HuH-7.5 (cell line): ENCODE data around the gene HIVEP3.
"Not testable (repeated sequence)": the region's sequence is repeated elsewhere in the genome, so short reads cannot be mapped to it uniquely, and the experiment has no call there.

Experiments
- DNase-seq: peaks from one replicate; pipeline ENCODE4 v3.0.0; 2011; ENCODE audit warnings: low spot score

Gene HIVEP3

GRCh38 chr1:41918450-41919043 is at the start of gene HIVEP3:
Gene HIVEP3, minus strand, starts transcription at chr1:41918922.
- DNase-seq = no peak

DNA sequence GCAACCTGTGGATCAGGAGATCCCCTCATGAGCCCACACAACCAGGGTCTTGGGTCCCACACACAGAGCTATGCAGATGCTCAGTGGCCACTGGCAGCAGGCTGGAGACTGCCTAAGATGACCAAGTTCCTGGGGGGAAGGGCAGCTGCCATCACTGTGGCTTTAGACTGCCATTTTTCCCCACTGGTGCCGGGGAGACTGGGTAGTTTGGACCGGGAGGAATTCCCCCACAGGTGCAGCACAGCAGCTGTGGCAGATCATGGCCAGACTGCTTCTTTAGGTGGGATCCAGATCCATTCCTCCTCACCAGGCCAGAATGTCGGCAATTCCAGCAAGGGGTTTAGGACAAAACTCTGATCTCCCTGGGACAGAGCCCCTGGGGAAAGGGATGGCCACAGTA is 45.7 kb upstream of the HIVEP3 start:
- no peak for DNase-seq

GRCh38 chr1:41963636-41964035 is 44.9 kb upstream of the HIVEP3 start:
- no peak for DNase-seq

GRCh38 chr1:41958015-41958673 is 39.4 kb upstream of the HIVEP3 start:
- DNase-seq = no peak

DNA sequence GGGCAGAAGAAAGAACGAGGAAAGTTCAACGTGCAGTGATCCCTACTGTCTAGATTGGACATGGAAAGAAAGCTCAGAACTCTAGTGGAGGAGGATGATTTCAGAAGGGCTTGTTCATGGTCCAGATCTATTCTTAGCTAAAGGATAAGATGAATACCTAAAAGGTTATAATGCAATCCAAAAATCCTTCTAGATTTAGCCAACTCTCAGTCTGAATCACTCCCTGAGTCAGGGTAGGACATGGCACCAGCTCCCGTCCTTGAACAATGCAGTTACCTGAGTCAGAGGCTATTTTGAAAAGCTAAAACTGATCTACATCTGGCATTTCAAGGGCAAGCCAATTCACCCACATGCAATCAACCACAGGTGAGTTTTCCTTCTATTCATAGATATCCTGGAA is 38.8 kb upstream of the HIVEP3 start:
- DNase-seq = no peak

- no peak for DNase-seq
These were observed 36.9 kb upstream of the HIVEP3 start for GRCh38 chr1:41955461-41956159.

- no peak for DNase-seq
These were observed 35.8 kb upstream of the HIVEP3 start for GRCh38 chr1:41954533-41954944.

GRCh38 chr1:41953291-41953690 is 34.6 kb upstream of the HIVEP3 start:
- DNase-seq = no peak

DNA sequence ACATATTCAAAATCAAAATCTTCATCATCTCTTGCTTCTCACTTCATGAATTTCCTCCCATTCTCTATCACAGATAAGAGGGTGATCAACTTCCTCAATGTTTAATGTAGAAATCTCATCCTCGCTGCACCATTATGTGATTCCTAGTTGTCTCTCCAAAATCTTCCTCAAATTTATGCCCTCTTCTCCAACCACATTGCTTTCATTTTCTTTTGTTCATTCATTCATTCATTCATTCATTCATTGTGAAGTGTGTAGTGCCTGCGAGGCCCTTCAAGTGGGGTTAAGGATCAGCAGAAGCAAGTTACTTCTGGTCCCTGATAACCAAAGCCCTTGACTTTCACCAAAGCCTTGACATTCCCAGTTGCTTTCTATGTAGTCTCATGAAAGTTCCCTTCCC is 33.5 kb upstream of the HIVEP3 start:
- DNase-seq = no peak

DNA sequence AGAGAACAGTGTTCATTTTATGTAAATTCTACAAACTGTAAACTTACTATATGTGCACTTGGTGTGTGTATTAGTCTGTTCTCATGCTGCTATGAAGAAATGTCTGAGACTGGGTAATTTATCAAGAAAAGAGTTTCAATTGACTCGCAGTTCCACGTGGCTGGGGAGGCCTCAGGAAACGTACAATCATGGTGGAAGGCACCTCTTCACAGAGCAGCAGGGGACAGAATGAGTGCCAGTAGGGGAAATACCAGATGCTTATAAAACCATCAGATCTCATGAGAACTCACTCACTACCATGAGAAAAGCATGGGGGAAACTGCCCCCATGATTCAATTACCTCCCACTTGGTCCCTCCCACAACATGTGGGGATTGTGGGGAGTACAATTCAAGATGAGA is 32.8 kb upstream of the HIVEP3 start:
- not testable (repeated sequence) for DNase-seq

DNA sequence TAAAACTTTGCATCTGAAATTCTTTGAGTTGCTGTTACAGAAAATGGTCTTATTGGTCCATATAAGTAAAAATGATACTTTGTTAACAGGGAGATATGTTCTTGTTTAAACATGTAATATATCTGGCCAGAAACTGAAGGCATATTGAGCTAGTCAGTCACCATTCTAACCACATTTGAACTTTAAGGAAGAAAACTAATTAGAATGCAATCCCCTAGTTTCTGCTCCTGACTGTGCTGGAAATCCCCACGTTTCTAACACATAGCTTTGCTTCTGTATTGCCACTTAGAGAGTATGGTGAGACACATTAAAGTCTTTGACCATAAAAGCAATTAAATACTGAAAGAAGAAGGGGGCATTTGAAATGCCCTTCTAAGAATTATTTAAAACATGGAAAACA is 32.1 kb upstream of the HIVEP3 start:
- DNase-seq = no peak

- DNase-seq = not testable (repeated sequence)
These were observed 27.2 kb upstream of the HIVEP3 start for GRCh38 chr1:41945946-41946345.

DNA sequence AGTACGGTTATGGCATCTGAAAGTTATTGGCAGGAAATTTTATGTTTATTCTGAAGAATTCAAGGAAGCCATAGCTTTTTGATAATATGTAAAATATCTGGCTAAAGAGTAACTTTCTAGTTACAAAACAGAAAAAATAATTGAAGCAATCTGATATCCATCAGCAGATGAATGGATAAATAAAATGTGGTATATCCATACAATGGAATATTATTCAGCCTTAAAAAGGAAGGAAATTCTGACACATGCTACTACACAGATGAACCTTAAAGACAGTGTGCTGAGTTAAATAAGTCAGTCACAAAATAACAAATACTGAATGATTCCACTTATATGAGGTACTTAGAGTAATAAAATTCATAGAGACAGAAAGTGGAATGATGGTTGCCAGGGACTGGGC is 25.0 kb upstream of the HIVEP3 start:
- DNase-seq = no peak

DNA sequence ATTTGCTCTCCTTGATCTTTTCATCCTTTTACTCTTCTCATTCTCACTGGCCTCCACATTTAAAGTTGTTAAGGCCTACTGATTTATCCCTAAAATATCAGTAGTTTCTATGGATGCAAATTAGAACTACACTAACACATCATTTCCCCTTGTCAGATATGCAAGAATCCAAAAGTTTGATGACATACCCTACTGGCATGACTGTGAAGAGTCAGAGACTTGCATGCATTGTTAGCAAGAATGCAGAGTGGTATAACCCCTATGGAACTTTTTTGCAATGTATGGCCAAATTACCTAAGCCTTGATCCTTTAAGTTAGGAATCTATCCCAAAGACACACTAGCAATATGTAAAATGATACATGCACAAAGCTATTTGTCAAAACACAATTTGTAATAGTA is 23.6 kb upstream of the HIVEP3 start:
- DNase-seq = no peak

GRCh38 chr1:41941381-41941780 is 22.7 kb upstream of the HIVEP3 start:
- DNase-seq = no peak

DNA sequence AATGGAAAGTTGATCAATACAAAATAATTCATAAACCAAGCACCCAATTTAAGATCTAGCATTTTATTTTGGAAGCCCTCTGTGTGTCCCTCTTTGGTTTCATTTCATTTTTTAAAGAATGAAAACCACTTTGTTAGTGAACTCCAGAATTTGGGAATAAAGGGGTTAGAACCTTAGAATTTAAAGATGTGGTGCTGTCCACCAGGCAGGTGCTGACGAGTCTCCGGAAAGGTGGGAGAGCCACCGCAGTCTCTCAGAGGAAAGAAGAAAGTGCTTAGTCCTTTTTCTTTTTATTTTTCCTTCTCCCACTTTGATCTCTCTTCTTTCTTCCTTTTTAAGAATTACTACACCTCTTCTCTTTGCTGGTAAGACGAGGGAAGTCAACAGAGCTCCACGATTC is 20.5 kb upstream of the HIVEP3 start:
- DNase-seq = no peak

- no peak for DNase-seq
These were observed 17.4 kb upstream of the HIVEP3 start for GRCh38 chr1:41936107-41936506.

DNA sequence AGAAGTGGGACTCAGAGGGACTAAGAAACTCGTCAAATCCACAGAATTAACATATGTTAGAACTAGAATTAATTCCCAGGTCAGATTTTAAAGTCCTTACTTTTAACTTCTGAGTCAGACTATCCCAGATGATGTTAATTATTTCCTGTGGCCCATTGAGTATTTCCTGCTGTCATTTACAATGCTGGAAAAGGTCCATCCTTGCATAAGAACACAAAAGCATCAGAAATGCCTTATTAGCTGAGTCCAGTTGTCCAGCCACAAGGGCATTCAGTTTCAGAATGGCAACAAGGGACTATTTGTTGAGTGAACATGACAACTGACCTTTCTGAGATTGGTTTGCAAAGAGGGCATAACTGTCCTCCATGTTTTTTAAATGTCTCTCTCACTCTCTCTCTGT is 16.5 kb upstream of the HIVEP3 start:
- no peak for DNase-seq

- no peak for DNase-seq
These were observed 14.4 kb upstream of the HIVEP3 start for GRCh38 chr1:41933106-41933505.

DNA sequence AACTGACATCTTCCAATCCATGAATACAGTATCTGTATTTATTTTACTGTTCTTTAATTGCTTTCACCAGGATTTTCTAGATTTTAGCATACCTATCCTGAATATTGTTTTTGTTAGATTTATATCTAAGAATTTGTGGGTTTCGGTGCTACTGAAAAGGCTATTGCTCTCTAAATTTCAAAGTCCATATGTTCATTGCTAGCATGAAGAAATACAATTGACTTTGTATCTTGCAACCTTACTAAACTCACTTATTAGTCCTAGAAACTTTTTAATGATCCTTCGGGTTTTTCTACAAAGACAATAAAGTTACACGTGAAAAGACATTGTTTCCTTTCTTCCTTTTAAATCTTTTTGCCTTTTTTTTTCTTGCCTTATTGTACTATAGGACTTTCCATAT is 12.9 kb upstream of the HIVEP3 start:
- no peak for DNase-seq

GRCh38 chr1:41927118-41927517 is 8.4 kb upstream of the HIVEP3 start:
- DNase-seq = no peak

GRCh38 chr1:41925712-41926111 is 7.0 kb upstream of the HIVEP3 start:
- DNase-seq = no peak

DNA sequence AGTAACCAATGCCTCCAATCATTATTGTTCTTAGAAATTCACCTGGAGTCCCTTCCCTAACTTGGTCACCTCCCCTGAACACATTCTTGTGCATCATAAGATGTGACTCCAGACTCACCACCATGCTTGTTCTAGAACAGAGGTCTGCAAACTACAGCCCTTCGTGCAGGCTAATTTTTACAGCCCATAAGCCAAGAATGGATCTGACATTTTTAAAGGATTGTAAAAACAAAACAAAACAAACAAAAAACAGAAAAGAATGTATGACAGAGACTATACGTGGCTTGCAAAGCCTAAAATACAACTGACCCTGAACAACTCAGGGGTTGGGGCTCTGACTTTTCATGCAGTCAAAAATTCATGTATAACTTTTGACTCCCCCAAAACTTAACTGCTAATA is 6.2 kb upstream of the HIVEP3 start:
- no peak for DNase-seq

DNA sequence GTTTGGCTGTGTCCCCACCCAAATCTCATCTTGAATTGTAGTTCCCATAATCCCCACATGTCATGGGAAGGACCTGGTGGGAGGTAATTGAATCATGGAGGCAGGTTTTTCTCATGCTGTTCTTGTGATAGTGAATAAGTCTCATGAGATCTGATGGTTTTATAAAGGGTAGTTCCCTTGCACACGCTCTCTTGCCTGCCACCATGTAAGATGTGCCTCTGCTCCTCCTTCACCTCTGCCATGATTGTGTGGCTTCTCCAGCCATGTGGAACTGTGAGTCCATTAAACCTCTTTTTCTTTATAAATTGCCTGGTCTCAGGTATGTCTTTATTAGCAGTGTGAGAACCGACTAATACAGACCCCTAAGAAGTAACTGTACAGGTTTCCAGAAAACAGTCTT is 2.5 kb upstream of the HIVEP3 start:
- DNase-seq = not testable (repeated sequence)
